OCI-LY1 (cell line): ENCODE measurements around the gene RPGRIP1L.

Experiments used
- H2AFZ ChIP-seq: fragments of 200-600 bp; sonication (generic), shearing (Covaris generic); 2 replicates; pipeline ENCODE4 v1.6.0; 2014; ENCODE audit warnings: antibody characterized with exemption, mild to moderate bottlenecking, low read length
- H3F3A ChIP-seq: fragments of 200-600 bp; sonication (generic), shearing (Covaris generic); 2 replicates; pipeline ENCODE4 v1.6.0; 2014; ENCODE audit warnings: mild to moderate bottlenecking, antibody characterized with exemption, low read length, moderate library complexity; ENCODE audit not compliant: insufficient read depth
- H3K27ac ChIP-seq: fragments of 200-600 bp; sonication (generic); 2 replicates; pipeline ENCODE4 v1.5.1; 2014; ENCODE audit warnings: low read length, mixed run types, mild to moderate bottlenecking, low read depth; ENCODE audit not compliant: poor library complexity, severe bottlenecking
- H3K27me3 ChIP-seq: fragments of 200-600 bp; sonication (generic); 2 replicates; pipeline ENCODE4 v1.6.0; 2014; ENCODE audit warnings: antibody characterized with exemption, mild to moderate bottlenecking, low read length, moderate library complexity; ENCODE audit not compliant: insufficient read depth
- H3K36me3 ChIP-seq: fragments of 200-600 bp; sonication (generic); 2 replicates; pipeline ENCODE4 v1.6.1; 2014; ENCODE audit warnings: mild to moderate bottlenecking, antibody characterized with exemption, low read length, moderate library complexity, mixed read lengths; ENCODE audit not compliant: insufficient read depth
- H3K4me1 ChIP-seq: fragments of 200-600 bp; sonication (generic); 2 replicates; pipeline ENCODE4 v1.5.1; 2014; ENCODE audit warnings: mild to moderate bottlenecking, low read length, moderate library complexity; ENCODE audit not compliant: insufficient read depth, severe bottlenecking
- H3K4me2 ChIP-seq: fragments of 200-600 bp; sonication (generic), shearing (Covaris generic); 2 replicates; pipeline ENCODE4 v1.6.1; 2014; ENCODE audit warnings: low read length
- H3K4me3 ChIP-seq: fragments of 200-600 bp; sonication (generic); 2 replicates; pipeline ENCODE4 v1.5.1; 2014; ENCODE audit warnings: low read length, low read depth, mild to moderate bottlenecking, mixed read lengths; ENCODE audit not compliant: poor library complexity, severe bottlenecking
- H3K79me2 ChIP-seq: fragments of 200-600 bp; shearing (Covaris generic); 2 replicates; pipeline ENCODE4 v1.6.1; 2016; ENCODE audit warnings: mixed run types, low read length, mixed read lengths; ENCODE audit not compliant: insufficient read depth
- H3K9ac ChIP-seq: fragments of 200-600 bp; sonication (generic), shearing (Covaris generic); 2 replicates; pipeline ENCODE4 v1.6.1; 2014; ENCODE audit warnings: mild to moderate bottlenecking, low read length, mixed read lengths
- H3K9me2 ChIP-seq: fragments of 200-600 bp; sonication (generic), shearing (Covaris generic); 2 replicates; pipeline ENCODE4 v1.6.1; 2014; ENCODE audit warnings: low read depth, mild to moderate bottlenecking, low read length, mixed read lengths
- H3K9me3 ChIP-seq: fragments of 200-600 bp; shearing (Covaris generic); 2 replicates; pipeline ENCODE4 v1.6.1; 2014; ENCODE audit warnings: low read length, mixed read lengths
- H4K20me1 ChIP-seq: fragments of 200-600 bp; sonication (generic), shearing (Covaris generic); 2 replicates; pipeline ENCODE4 v1.6.0; 2016; ENCODE audit warnings: mild to moderate bottlenecking, low read length; ENCODE audit not compliant: insufficient read depth
- CTCF ChIP-seq: fragments of 200-600 bp; sonication (generic), shearing (Covaris generic); IDR thresholded peaks from 2 replicates; pipeline ENCODE4 v1.5.1; 2017; ENCODE audit warnings: mild to moderate bottlenecking, antibody characterized with exemption, low read length, moderate library complexity, mixed read lengths
- EZH2 ChIP-seq: fragments of 200-600 bp; sonication (generic), shearing (Covaris generic); IDR thresholded peaks from 2 replicates; pipeline ENCODE4 v1.8.0; 2017; ENCODE audit warnings: borderline replicate concordance, mixed run types, mild to moderate bottlenecking, antibody characterized with exemption, low read length, moderate library complexity, mixed read lengths

RPGRIP1L gene

DNA sequence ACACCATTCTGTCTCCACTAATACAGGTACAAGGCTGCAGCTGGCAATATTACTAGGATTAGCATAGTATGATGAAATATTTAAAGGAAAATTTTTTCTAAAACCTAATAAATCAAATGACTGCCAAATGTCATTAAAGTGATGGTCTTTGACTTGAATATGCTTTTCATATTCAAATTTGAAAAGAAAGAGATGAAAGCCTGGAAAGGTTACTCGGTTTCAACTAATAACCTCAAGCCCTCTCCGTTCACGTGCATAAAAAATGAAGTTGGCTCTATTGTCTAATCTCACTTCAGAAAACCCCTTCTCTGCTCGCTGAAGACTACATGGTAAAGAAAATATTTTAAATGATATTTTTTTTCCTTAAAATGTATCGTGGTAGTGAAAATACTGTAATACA, 83.2 kb downstream of the RPGRIP1L start:
- Histone ChIP-seq H3K27me3 (no peaks in the 10 kb centered on the region), H3K9me2 (no peaks in the 10 kb centered on the region), H3K4me1 (no peaks in the 10 kb centered on the region), H3K4me3 (no peak overlapping the region), H3K4me2 (no peak overlapping the region), H3K9ac (no peak overlapping the region), H3K9me3 (no peaks in the 10 kb centered on the region), H3K36me3 (no peaks in the 10 kb centered on the region), H2AFZ (no peak overlapping the region), H4K20me1 (no peaks in the 10 kb centered on the region), H3K27ac (no peak overlapping the region), H3F3A (no peaks in the 10 kb centered on the region), H3K79me2 (no peaks in the 10 kb centered on the region)
- TF ChIP-seq EZH2 (no peak), CTCF (no peak)

DNA sequence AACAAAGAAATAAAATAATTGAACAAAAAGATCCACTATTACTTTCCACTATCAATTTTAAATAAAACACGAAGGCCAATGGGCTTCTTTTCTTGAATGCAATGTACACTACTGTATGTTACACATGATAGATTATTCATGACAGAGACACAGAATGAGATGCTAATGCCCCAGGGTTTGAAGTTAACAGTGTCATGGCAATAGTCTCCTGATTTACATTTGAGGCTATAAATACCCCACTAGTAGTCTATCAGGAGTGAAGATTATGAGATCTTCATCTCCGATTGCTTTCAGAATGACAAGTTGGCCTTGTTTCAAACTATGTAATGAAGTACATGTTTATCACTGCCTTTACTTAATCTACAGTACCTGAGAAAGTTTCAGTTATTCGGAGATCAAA, 84.4 kb downstream of the RPGRIP1L start:
- no peaks in the 10 kb centered on the region for H3K9me3 ChIP-seq
- H4K20me1 ChIP-seq: no peaks in the 10 kb centered on the region
- no peaks in the 10 kb centered on the region for H3K27me3 ChIP-seq
- H3F3A ChIP-seq: no peaks in the 10 kb centered on the region
- no peak overlapping the region for H3K4me3 ChIP-seq
- no peaks in the 10 kb centered on the region for H3K9me2 ChIP-seq
- H3K4me2 ChIP-seq: no peak overlapping the region
- no peaks in the 10 kb centered on the region for H3K36me3 ChIP-seq
- no peak for TF ChIP-seq EZH2
- no peak for TF ChIP-seq CTCF
- H3K27ac ChIP-seq: no peak overlapping the region
- H3K79me2 ChIP-seq: no peaks in the 10 kb centered on the region
- no peak overlapping the region for H3K9ac ChIP-seq
- no peaks in the 10 kb centered on the region for H3K4me1 ChIP-seq
- no peak overlapping the region for H2AFZ ChIP-seq

DNA sequence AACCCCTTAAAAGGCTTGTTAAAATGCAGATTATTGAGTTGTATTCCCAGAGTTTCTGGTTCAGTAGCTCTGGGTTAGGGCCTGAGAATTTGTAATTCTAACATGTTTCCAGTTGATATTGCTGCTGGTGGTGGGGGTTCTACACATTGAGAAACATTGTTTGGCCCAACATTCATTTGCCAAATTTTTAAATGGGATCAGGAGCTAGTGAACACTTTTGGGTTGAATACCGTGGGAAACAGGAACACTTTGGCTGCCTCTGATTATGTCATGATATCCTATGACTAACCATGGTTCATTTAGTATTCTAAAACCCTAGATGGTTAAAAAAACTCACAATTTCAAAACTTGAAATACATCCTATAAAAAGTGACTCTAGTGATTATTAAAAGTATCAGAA, 89.3 kb downstream of the RPGRIP1L start:
- H3K4me3 ChIP-seq: no peak overlapping the region
- no peaks in the 10 kb centered on the region for H3K79me2 ChIP-seq
- H3K9ac ChIP-seq: no peak overlapping the region
- no peaks in the 10 kb centered on the region for H3K36me3 ChIP-seq
- H3K4me2 ChIP-seq: no peak overlapping the region
- H2AFZ ChIP-seq: no peak overlapping the region
- no peak overlapping the region for H3K27ac ChIP-seq
- no peaks in the 10 kb centered on the region for H3K4me1 ChIP-seq
- H3F3A ChIP-seq: no peaks in the 10 kb centered on the region
- no peaks in the 10 kb centered on the region for H4K20me1 ChIP-seq
- no peak for TF ChIP-seq EZH2
- no peak for TF ChIP-seq CTCF
- H3K27me3 ChIP-seq: no peaks in the 10 kb centered on the region
- H3K9me2 ChIP-seq: no peaks in the 10 kb centered on the region
- no peaks in the 10 kb centered on the region for H3K9me3 ChIP-seq
